Neural progenitor cell (in vitro differentiated cells): ENCODE results near the gene NTRK3. TPM values are rescaled to one million over a fixed set of nuclear protein-coding genes. Genes with fewer than 3 reads are reported as not detected.

Source experiments
- DNase-seq: peaks from one replicate; pipeline ENCODE4 v3.0.0-alpha.2; 2016; ENCODE audit warnings: low spot score
- H2AFZ ChIP-seq: fragments of 200-600 bp; sonication (generic); replicated peaks from 2 replicates; pipeline ENCODE4 v1.6.1; 2016; ENCODE audit warnings: antibody characterized with exemption
- H3F3A ChIP-seq: fragments of 200-600 bp; sonication (generic); 2 replicates; pipeline ENCODE4 v1.6.1; 2016; ENCODE audit warnings: antibody characterized with exemption, low read depth
- H3K27ac ChIP-seq: fragments of 200-600 bp; sonication (generic); 2 replicates; pipeline ENCODE4 v1.5.1; 2016; ENCODE audit warnings: mild to moderate bottlenecking
- H3K27me3 ChIP-seq: fragments of 200-600 bp; sonication (generic); 2 replicates; pipeline ENCODE4 v1.6.1; 2016; ENCODE audit warnings: mild to moderate bottlenecking, moderate library complexity
- H3K36me3 ChIP-seq: fragments of 200-600 bp; sonication (generic); 2 replicates; pipeline ENCODE4 v1.5.1; 2016
- H3K4me1 ChIP-seq: fragments of 200-600 bp; sonication (generic); 2 replicates; pipeline ENCODE4 v1.6.1; 2016; ENCODE audit warnings: mixed run types
- H3K4me2 ChIP-seq: fragments of 200-600 bp; sonication (generic); 2 replicates; pipeline ENCODE4 v1.6.1; 2016
- H3K4me3 ChIP-seq: fragments of 200-600 bp; sonication (generic); 2 replicates; pipeline ENCODE4 v1.5.1; 2016
- H3K79me2 ChIP-seq: fragments of 200-600 bp; sonication (generic); 2 replicates; pipeline ENCODE4 v1.6.1; 2016; ENCODE audit warnings: low read depth
- H3K9ac ChIP-seq: fragments of 200-600 bp; sonication (generic); 2 replicates; pipeline ENCODE4 v1.6.1; 2016
- H3K9me3 ChIP-seq: fragments of 200-600 bp; sonication (generic); 2 replicates; pipeline ENCODE4 v1.5.1; 2016; ENCODE audit warnings: low read depth
- H4K20me1 ChIP-seq: fragments of 200-600 bp; sonication (generic); 2 replicates; pipeline ENCODE4 v1.6.1; 2016; ENCODE audit warnings: low read depth
- H3K27ac Mint-ChIP-seq: 3 replicates; pipeline ENCODE4 v1.8.0; 2021; ENCODE audit warnings: mixed read lengths
- H3K27me3 Mint-ChIP-seq: 2 replicates; pipeline ENCODE4 v1.8.0; 2022; ENCODE audit warnings: low read depth, mild to moderate bottlenecking, inconsistent platforms, moderate library complexity, mixed read lengths; ENCODE audit not compliant: insufficient read depth
- H3K36me3 Mint-ChIP-seq: 3 replicates; pipeline ENCODE4 v1.8.0; 2021; ENCODE audit warnings: mixed read lengths
- H3K4me1 Mint-ChIP-seq: 3 replicates; pipeline ENCODE4 v1.8.0; 2021; ENCODE audit warnings: mixed read lengths
- H3K4me3 Mint-ChIP-seq: 3 replicates; pipeline ENCODE4 v1.8.0; 2021; ENCODE audit warnings: mild to moderate bottlenecking, moderate library complexity, mixed read lengths
- H3K9me3 Mint-ChIP-seq: 3 replicates; pipeline ENCODE4 v1.8.0; 2020; ENCODE audit warnings: mixed read lengths
- EZH2 ChIP-seq: fragments of 200-600 bp; sonication (generic); IDR thresholded peaks from 2 replicates; pipeline ENCODE4 v1.6.1; 2017; ENCODE audit warnings: antibody characterized with exemption, mild to moderate bottlenecking, moderate library complexity
- EZH2phosphoT487 ChIP-seq: fragments of 200-600 bp; sonication (generic); IDR thresholded peaks from 2 replicates; pipeline ENCODE4 v1.6.1; 2017; ENCODE audit warnings: antibody characterized with exemption
- total RNA-seq: library from RNA; depleted of rRNA; stranded (reverse); fragments of >200 nt; gene quantifications from 2 replicates; pipeline ENCODE4 v1.2.3, GENCODE V29; 2015; ENCODE audit warnings: low replicate concordance
- TF ChIP-seq, protein P1 (sequence below): fragments of 200-600 bp; sonication (generic); IDR thresholded peaks from 2 replicates; pipeline ENCODE4 v1.5.1; 2017; ENCODE audit warnings: antibody characterized with exemption, mild to moderate bottlenecking

Gene NTRK3
- total RNA-seq, 1 donor from 2014 or later, result 2.0 TPM

DNA sequence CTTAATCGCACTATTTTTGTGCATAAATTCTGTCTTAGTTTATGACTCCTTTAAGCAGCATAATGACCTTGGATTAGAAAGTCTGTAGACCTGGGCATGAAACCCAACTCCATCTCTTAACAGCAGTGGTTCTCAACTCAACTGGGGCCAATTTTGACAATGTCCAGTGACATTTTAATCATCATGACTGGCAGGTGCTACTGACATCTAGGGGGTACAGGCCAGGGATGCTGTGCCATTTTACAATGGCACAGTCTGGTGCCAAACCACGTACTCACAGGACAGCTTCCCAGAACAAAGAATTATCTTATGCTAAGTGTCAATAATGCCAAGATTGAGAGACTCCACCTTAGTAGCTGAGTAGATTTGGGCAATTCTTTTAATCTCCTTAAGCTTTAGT is 405.0 kb downstream of the NTRK3 start:
- TF ChIP-seq EZH2, result no peak
- TF ChIP-seq, protein P1, sequence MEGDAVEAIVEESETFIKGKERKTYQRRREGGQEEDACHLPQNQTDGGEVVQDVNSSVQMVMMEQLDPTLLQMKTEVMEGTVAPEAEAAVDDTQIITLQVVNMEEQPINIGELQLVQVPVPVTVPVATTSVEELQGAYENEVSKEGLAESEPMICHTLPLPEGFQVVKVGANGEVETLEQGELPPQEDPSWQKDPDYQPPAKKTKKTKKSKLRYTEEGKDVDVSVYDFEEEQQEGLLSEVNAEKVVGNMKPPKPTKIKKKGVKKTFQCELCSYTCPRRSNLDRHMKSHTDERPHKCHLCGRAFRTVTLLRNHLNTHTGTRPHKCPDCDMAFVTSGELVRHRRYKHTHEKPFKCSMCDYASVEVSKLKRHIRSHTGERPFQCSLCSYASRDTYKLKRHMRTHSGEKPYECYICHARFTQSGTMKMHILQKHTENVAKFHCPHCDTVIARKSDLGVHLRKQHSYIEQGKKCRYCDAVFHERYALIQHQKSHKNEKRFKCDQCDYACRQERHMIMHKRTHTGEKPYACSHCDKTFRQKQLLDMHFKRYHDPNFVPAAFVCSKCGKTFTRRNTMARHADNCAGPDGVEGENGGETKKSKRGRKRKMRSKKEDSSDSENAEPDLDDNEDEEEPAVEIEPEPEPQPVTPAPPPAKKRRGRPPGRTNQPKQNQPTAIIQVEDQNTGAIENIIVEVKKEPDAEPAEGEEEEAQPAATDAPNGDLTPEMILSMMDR, result no peak
- TF ChIP-seq EZH2phosphoT487, result no peak
- Mint-ChIP-seq H3K4me3 (no peak overlapping the region), H3K4me1 (no peaks in the 10 kb centered on the region), H3K27ac (no peak overlapping the region), H3K9me3 (no peaks in the 10 kb centered on the region), H3K27me3 (peaks cover 12% of the 10 kb centered on the region), H3K36me3 (no peaks in the 10 kb centered on the region)
- no peaks in the 10 kb centered on the region for H3K27me3 ChIP-seq
- no peak overlapping the region for H2AFZ ChIP-seq
- H3K9me3 ChIP-seq, result no peaks in the 10 kb centered on the region
- no peaks in the 10 kb centered on the region for H3K79me2 ChIP-seq
- DNase-seq, result no peak
- H3F3A ChIP-seq, result no peaks in the 10 kb centered on the region
- no peaks in the 10 kb centered on the region for H3K4me1 ChIP-seq
- H3K27ac ChIP-seq, result no peak overlapping the region
- no peak overlapping the region for H3K4me3 ChIP-seq
- no peak overlapping the region for H3K4me2 ChIP-seq
- H3K36me3 ChIP-seq, result no peaks in the 10 kb centered on the region
- no peaks in the 10 kb centered on the region for H4K20me1 ChIP-seq
- H3K9ac ChIP-seq, result no peak overlapping the region

DNA sequence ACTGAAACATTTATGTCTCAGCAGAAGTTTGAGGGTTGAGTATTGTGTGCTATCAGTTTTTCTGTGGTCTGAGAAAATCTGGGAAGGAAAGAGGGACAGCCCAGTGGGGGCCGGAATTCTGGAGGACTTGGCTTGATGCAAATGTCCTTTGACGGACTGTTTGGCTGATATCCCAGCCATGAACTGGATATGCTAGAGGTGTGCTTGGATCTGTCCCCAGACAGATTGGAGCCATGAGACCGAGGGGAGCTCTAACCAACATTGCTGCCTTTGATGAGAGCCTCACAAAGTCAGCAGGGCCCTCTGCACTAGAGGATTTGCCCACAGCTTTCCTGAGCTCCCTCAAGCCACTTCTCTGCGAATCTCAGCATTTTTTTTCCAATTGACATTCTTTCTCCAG is 405.6 kb downstream of the NTRK3 start:
- H3K9ac ChIP-seq, result no peak overlapping the region
- no peaks in the 10 kb centered on the region for H3F3A ChIP-seq
- no peaks in the 10 kb centered on the region for H4K20me1 ChIP-seq
- Mint-ChIP-seq H3K4me3 (no peak overlapping the region), H3K27ac (no peak overlapping the region), H3K9me3 (no peaks in the 10 kb centered on the region), H3K36me3 (no peaks in the 10 kb centered on the region), H3K4me1 (no peaks in the 10 kb centered on the region), H3K27me3 (peaks cover 12% of the 10 kb centered on the region)
- no peak overlapping the region for H2AFZ ChIP-seq
- H3K36me3 ChIP-seq, result no peaks in the 10 kb centered on the region
- no peak overlapping the region for H3K4me3 ChIP-seq
- no peak overlapping the region for H3K4me2 ChIP-seq
- H3K9me3 ChIP-seq, result no peaks in the 10 kb centered on the region
- no peak for DNase-seq
- H3K79me2 ChIP-seq, result no peaks in the 10 kb centered on the region
- H3K27me3 ChIP-seq, result no peaks in the 10 kb centered on the region
- no peak overlapping the region for H3K27ac ChIP-seq
- TF ChIP-seq EZH2phosphoT487, result no peak
- TF ChIP-seq EZH2, result no peak
- TF ChIP-seq, protein P1, result no peak
- H3K4me1 ChIP-seq, result no peaks in the 10 kb centered on the region

DNA sequence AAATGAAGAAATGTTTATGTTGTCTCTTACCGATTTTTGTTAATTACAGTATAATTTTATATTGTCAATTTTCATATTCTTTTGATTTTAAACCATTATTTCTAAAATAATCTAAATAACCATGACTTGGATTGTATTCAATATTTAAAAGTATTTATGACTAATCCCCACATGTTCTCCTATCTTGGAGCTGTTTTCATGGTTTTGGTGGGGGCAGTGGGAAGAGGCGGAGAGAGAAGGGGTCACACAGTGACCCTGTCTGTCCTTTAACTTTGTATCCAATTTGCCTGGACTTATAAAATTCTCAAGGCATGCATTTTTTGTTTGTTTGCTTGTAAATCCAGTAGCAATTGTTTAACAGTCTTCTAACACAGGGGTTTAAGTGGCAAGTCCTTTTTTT is 407.4 kb downstream of the NTRK3 start:
- no peaks in the 10 kb centered on the region for H3K4me1 ChIP-seq
- no peak overlapping the region for H2AFZ ChIP-seq
- H4K20me1 ChIP-seq, result no peaks in the 10 kb centered on the region
- DNase-seq, result no peak
- no peak overlapping the region for H3K4me3 ChIP-seq
- peaks cover 7% of the 10 kb centered on the region for H3K27me3 Mint-ChIP-seq
- H3K79me2 ChIP-seq, result no peaks in the 10 kb centered on the region
- H3K36me3 ChIP-seq, result no peaks in the 10 kb centered on the region
- no peaks in the 10 kb centered on the region for H3K9me3 Mint-ChIP-seq
- no peak overlapping the region for H3K27ac ChIP-seq
- no peak overlapping the region for H3K9ac ChIP-seq
- TF ChIP-seq EZH2phosphoT487 (no peak), EZH2 (no peak)
- TF ChIP-seq, protein P1, result no peak
- H3K27ac Mint-ChIP-seq, result no peak overlapping the region
- no peaks in the 10 kb centered on the region for H3K4me1 Mint-ChIP-seq
- no peaks in the 10 kb centered on the region for H3K9me3 ChIP-seq
- H3F3A ChIP-seq, result no peaks in the 10 kb centered on the region
- no peak overlapping the region for H3K4me2 ChIP-seq
- no peak overlapping the region for H3K4me3 Mint-ChIP-seq
- H3K27me3 ChIP-seq, result no peaks in the 10 kb centered on the region
- no peaks in the 10 kb centered on the region for H3K36me3 Mint-ChIP-seq

DNA sequence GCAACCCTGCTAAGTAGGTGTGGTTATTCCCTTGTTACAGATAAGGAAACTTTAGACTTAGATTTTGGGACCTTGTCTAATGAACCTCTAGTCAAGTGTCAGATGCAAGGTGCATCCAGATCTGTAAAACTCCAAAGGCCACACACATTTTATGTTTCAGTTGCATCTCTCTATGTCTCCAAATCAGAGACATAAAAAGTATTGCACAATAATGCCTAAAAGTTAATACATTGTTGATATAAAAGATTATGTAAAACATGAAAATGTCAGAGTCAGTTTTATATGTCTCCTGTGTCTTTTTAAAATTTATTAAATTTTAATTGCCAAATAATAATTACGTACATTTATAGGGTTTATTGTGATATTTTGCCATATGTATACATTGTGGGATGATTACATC is 408.5 kb downstream of the NTRK3 start:
- Histone ChIP-seq H3K4me3 (no peak overlapping the region), H3K79me2 (no peaks in the 10 kb centered on the region), H2AFZ (no peak overlapping the region), H3K27ac (no peak overlapping the region), H3K4me1 (no peaks in the 10 kb centered on the region), H3K4me2 (no peak overlapping the region), H3K36me3 (no peaks in the 10 kb centered on the region), H3F3A (no peaks in the 10 kb centered on the region), H4K20me1 (no peaks in the 10 kb centered on the region), H3K9me3 (no peaks in the 10 kb centered on the region), H3K9ac (no peak overlapping the region), H3K27me3 (no peaks in the 10 kb centered on the region)
- Mint-ChIP-seq H3K9me3 (no peaks in the 10 kb centered on the region), H3K4me3 (no peak overlapping the region), H3K27ac (no peak overlapping the region), H3K36me3 (no peaks in the 10 kb centered on the region), H3K4me1 (no peaks in the 10 kb centered on the region), H3K27me3 (peaks cover 9% of the 10 kb centered on the region)
- no peak for DNase-seq
- TF ChIP-seq EZH2, result no peak
- no peak for TF ChIP-seq EZH2phosphoT487
- TF ChIP-seq, protein P1, result no peak
